ACC112 (cell line): Measurements from ENCODE around the gene NUMA1.

Source experiments
- H2AFZ ChIP-seq: fragments of 200-600 bp; sonication (generic); one replicate; pipeline ENCODE4 v1.6.0; 2017; ENCODE audit warnings: antibody characterized with exemption, low read length; ENCODE audit not compliant: unreplicated experiment
- H3K27ac ChIP-seq: fragments of 200-600 bp; sonication (generic); 2 replicates; pipeline ENCODE4 v1.5.1; 2014; ENCODE audit warnings: low read depth, mild to moderate bottlenecking, antibody characterized with exemption, low read length, moderate library complexity
- H3K27me3 ChIP-seq: fragments of 200-600 bp; sonication (generic); 2 replicates; pipeline ENCODE4 v1.6.1; 2014; ENCODE audit warnings: mild to moderate bottlenecking, antibody characterized with exemption, low read length, moderate library complexity, mixed read lengths; ENCODE audit not compliant: insufficient read depth
- H3K36me3 ChIP-seq: fragments of 200-600 bp; sonication (generic); 2 replicates; pipeline ENCODE4 v1.6.1; 2016; ENCODE audit warnings: mild to moderate bottlenecking, antibody characterized with exemption, low read length, moderate library complexity, mixed read lengths; ENCODE audit not compliant: insufficient read depth
- H3K4me1 ChIP-seq: fragments of 200-600 bp; sonication (generic); one replicate; pipeline ENCODE4 v1.6.1; 2016; ENCODE audit warnings: low read length, mixed read lengths; ENCODE audit not compliant: insufficient read depth, unreplicated experiment, control insufficient read depth
- H3K4me3 ChIP-seq: fragments of 200-600 bp; sonication (generic); 2 replicates; pipeline ENCODE4 v1.5.1; 2014; ENCODE audit warnings: mild to moderate bottlenecking, low read depth, low read length
- H3K79me2 ChIP-seq: fragments of 200-600 bp; sonication (generic); one replicate; pipeline ENCODE4 v1.6.0; 2016; ENCODE audit warnings: low read length; ENCODE audit not compliant: control insufficient read depth, unreplicated experiment, insufficient read depth

NUMA1 gene

DNA sequence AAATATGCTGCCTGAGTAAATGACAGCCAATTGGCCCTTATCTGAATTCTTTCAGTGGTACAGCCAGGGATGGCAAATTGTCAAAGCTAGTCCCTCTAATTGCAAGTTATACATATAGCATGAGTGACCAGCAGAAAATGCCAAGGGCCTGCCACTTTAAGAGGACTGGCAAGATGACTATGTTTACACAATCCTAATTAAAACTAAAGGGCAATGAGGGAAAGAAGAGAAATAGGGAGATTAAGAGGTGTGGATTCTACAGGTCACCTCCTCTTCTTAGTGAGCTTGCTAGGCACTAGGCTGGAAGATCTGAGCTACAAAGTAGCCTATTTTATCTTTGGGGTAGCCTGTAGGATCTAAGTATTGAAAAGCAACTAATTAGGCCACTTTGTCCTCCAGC is 13.5 kb downstream of the NUMA1 start:
- H3K36me3 ChIP-seq: no peaks in the 10 kb centered on the region
- peaks cover 44% of the 10 kb centered on the region for H3K4me1 ChIP-seq
- H2AFZ ChIP-seq: no peak overlapping the region
- no peak overlapping the region for H3K27ac ChIP-seq
- H3K4me3 ChIP-seq: no peak overlapping the region
- H3K27me3 ChIP-seq: no peaks in the 10 kb centered on the region
- peaks cover 55% of the 10 kb centered on the region for H3K79me2 ChIP-seq

DNA sequence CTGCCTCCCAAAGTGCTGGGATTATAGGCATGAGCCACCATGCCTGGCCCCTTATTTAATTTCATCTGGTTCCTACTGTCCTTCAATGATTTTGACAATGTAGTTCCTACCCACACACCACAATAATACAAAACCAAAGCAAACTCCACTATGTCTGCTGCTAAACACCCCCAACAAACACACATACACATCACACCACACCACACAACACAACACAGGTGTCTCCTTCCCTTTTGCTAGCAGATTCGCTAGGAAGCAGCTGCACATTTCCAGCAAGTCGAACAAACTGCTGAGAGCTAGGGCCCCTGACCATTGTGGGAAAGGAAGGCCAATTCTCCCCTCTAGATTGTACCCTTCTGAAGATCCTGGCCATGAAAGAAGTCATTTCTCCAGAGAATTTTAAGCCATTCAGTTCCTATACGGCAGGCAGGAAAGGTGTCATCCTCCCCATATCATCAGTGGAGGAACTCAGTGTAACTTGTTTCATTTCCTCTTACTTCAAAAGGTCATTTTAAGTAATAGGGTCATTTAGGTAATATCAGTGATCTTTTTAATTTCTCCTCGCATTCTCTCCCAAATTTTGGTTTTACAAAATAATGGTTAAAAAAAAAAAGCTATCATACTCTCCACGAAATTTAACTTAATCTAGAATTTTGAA is 18.5 kb downstream of the NUMA1 start:
- peaks cover 17% of the 10 kb centered on the region for H3K79me2 ChIP-seq
- no peak overlapping the region for H3K27ac ChIP-seq
- no peak overlapping the region for H2AFZ ChIP-seq
- H3K4me1 ChIP-seq: peaks cover 3% of the 10 kb centered on the region
- H3K36me3 ChIP-seq: no peaks in the 10 kb centered on the region
- H3K4me3 ChIP-seq: no peak overlapping the region
- H3K27me3 ChIP-seq: no peaks in the 10 kb centered on the region

- Histone ChIP-seq H3K36me3 (no peaks in the 10 kb centered on the region; the same call in none of the 2 replicates), H3K4me3 (no peak overlapping the region), H2AFZ (no peak overlapping the region), H3K79me2 (peaks cover 20% of the 10 kb centered on the region), H3K27ac (no peak overlapping the region), H3K27me3 (no peaks in the 10 kb centered on the region), H3K4me1 (no peaks in the 10 kb centered on the region)
Measured at GRCh38 chr11:72058416-72059034, 21.8 kb downstream of the NUMA1 start.

DNA sequence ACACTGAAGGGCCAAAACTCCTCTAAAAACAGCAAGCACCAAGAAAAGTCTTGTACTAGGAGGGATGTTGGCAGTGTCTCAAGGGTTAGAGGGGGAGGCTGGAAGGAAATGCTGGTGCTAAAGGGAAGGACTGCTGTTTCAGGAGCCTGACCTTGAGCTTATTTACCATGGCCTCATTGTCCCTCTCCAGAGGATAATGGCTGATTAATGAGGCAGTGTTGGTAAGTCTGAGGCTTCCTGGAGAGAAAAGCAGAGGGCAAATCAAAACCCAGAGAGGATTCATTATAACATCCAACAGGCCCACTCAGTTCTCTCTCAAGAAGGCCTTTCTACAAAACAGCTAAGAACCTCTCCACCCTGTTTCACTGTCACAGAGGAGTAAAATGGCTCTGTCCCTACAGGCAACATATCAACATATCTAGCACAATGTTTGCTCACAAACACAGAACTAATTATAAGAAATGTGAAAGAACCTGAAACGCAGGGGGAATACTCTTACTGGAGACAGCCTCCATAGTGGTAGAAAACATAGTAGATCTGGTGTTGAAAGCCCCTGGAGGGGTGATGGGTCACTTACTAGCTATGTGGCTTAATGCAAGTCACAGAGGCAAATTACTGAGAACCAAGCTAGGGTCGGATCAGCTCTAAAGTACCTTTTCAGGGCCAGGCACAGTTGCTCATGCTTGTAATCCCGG is 31.4 kb downstream of the NUMA1 start:
- Histone ChIP-seq H3K4me3 (no peak overlapping the region), H3K36me3 (no peaks in the 10 kb centered on the region; the same call in 1 of the 2 replicates), H3K27me3 (no peaks in the 10 kb centered on the region), H3K79me2 (peaks cover 10% of the 10 kb centered on the region), H3K4me1 (no peaks in the 10 kb centered on the region), H2AFZ (no peak overlapping the region), H3K27ac (no peak overlapping the region)

- H3K4me3 ChIP-seq: no peak overlapping the region
- peaks cover 15% of the 10 kb centered on the region for H3K4me1 ChIP-seq
- no peaks in the 10 kb centered on the region for H3K36me3 ChIP-seq
- H2AFZ ChIP-seq: no peak overlapping the region
- H3K27me3 ChIP-seq: no peaks in the 10 kb centered on the region
- H3K27ac ChIP-seq: no peak overlapping the region
- H3K79me2 ChIP-seq: peaks cover 22% of the 10 kb centered on the region
Measured at GRCh38 chr11:72045849-72046248, 34.5 kb downstream of the NUMA1 start.

GRCh38 chr11:72042064-72042745 is 38.1 kb downstream of the NUMA1 start:
- H2AFZ ChIP-seq: peak overlapping the region; percentile 80
- H3K27me3 ChIP-seq: no peaks in the 10 kb centered on the region
- H3K27ac ChIP-seq: peak overlapping the region; percentile 88
- peak overlapping the region; percentile 79 for H3K4me3 ChIP-seq
- H3K36me3 ChIP-seq: no peaks in the 10 kb centered on the region
- peaks cover 41% of the 10 kb centered on the region for H3K4me1 ChIP-seq
- H3K79me2 ChIP-seq: peaks cover 49% of the 10 kb centered on the region

- peaks cover 55% of the 10 kb centered on the region for H3K79me2 ChIP-seq
Measured at GRCh38 chr11:72041364-72042063, 38.8 kb downstream of the NUMA1 start.

DNA sequence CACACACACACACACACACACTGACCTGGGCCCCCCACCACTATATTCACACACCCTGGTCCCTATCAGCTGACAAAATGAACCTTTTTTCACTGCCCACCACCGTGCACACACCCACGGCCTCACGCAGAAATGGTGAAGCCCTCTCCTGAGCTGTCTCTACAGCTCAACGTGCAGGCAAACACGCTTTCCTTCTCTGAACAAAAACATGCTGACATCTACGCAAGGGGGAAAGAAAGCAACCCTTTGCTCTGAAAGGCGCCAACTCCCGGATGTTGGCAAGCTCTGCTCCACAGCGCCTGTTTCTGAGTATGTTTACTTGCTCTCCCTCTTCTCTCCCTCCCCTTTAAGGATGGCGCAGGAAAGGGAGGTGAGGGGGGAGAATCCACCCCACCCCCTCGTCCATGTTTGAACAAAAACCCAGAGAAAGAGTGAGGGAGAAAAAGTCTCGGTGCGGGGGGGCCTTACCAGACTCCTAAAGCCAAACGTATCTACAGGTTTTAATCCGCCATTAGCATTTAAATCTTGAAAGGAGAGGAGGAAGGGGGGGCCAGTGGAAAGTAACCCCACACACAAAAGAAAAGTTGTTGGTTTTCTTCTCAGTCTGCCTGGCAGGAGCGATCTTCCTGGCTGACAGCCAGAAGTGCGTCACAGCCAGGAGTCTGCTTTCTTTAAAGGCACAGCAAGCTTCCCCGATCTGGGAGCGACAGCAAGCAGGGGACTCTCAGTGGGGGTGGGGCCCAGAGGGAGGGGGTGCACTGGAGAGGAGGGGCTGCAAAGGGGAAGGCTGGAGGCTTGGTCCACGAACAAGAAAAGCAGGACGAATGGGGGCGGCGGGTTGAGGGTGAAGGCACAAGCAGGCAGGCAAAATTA is 39.6 kb downstream of the NUMA1 start:
- Histone ChIP-seq H2AFZ (peak overlapping the region; percentile 80), H3K79me2 (peaks cover 63% of the 10 kb centered on the region), H3K27me3 (no peaks in the 10 kb centered on the region), H3K27ac (peak overlapping the region; percentile 88), H3K4me3 (peak overlapping the region; percentile 79), H3K4me1 (peaks cover 41% of the 10 kb centered on the region), H3K36me3 (peaks cover 3% of the 10 kb centered on the region; the same call in 1 of the 2 replicates)

More at GRCh38 chr11:72041364-72042063, 38.8 kb downstream of the NUMA1 start:
- Histone ChIP-seq H3K4me3 (peak overlapping the region; percentile 79), H3K27me3 (no peaks in the 10 kb centered on the region), H3K36me3 (no peaks in the 10 kb centered on the region), H3K27ac (peak overlapping the region; percentile 88), H3K4me1 (peaks cover 41% of the 10 kb centered on the region), H2AFZ (peak overlapping the region; percentile 80)

- Histone ChIP-seq H3K79me2 (peaks cover 63% of the 10 kb centered on the region), H3K4me1 (peaks cover 41% of the 10 kb centered on the region), H2AFZ (no peak overlapping the region), H3K36me3 (peaks cover 6% of the 10 kb centered on the region; the same call in 1 of the 2 replicates), H3K27me3 (no peaks in the 10 kb centered on the region), H3K4me3 (peak overlapping the region; percentile 79), H3K27ac (peak overlapping the region; percentile 88)
Measured at GRCh38 chr11:72039856-72040401, 40.4 kb downstream of the NUMA1 start.
